Measurements from ENCODE around the gene TAX1BP1. TPM values are rescaled to one million over a fixed set of nuclear protein-coding genes. Genes with fewer than 3 reads are reported as not detected.

Gene TAX1BP1
- total RNA-seq, 1 donor: 102 TPM

DNA sequence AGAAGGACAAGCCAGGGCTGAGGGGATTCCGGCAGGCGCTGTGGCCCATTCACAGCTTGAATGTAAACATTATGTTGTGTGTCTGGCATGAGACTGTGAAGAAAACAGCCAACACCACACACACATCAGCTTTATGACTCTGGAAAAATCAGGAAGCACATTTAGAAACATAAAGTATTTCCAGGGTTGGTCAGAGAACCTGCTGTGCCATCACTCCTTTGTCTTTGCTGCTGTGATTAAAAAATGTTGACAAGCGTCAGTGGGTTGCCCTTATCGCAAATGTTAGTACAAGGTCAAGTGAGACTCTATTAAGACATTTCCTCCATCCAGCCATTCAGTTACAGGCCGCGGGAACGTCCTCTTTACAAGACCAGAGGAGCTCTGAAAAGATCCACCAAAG is 95.4 kb downstream of the TAX1BP1 start:
- H3K4me3 ChIP-seq (ENCODE audit: low read depth, low read length): no peak overlapping the region
- TF ChIP-seq, protein P1, sequence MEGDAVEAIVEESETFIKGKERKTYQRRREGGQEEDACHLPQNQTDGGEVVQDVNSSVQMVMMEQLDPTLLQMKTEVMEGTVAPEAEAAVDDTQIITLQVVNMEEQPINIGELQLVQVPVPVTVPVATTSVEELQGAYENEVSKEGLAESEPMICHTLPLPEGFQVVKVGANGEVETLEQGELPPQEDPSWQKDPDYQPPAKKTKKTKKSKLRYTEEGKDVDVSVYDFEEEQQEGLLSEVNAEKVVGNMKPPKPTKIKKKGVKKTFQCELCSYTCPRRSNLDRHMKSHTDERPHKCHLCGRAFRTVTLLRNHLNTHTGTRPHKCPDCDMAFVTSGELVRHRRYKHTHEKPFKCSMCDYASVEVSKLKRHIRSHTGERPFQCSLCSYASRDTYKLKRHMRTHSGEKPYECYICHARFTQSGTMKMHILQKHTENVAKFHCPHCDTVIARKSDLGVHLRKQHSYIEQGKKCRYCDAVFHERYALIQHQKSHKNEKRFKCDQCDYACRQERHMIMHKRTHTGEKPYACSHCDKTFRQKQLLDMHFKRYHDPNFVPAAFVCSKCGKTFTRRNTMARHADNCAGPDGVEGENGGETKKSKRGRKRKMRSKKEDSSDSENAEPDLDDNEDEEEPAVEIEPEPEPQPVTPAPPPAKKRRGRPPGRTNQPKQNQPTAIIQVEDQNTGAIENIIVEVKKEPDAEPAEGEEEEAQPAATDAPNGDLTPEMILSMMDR (IDR thresholded peaks at IDR 0.05; ENCODE audit: insufficient read depth, low read length): no peak
- DNase-seq (ENCODE audit: low read depth): no peak

- no peak for DNase-seq (ENCODE audit: low read depth)
- TF ChIP-seq, protein P1 (IDR thresholded peaks at IDR 0.05; ENCODE audit: insufficient read depth, low read length): no peak
- H3K4me3 ChIP-seq (ENCODE audit: low read depth, low read length): no peak overlapping the region
Observed at GRCh38 chr7:27836536-27836935, 96.6 kb downstream of the TAX1BP1 start.

DNA sequence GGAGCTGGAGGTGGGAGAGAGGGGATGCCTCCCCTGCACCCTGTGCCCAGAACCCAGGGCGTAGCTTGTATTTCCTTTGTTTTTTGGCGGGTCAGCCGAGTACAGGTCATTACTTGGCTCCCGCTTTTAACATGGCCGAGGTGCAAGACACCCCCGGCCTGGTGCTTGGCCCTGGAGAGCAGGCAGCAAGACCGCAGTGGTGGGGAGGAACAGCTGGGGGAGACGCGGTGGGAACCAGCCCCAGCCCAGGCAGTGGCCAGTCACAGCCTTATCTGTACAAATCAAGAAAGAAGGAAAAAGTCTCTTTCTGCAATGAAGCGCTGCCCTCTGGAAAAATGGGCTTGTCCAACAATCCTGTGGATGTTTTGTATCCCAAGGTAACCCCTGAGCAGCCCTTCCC is 99.1 kb downstream of the TAX1BP1 start:
- H3K4me3 ChIP-seq (ENCODE audit: low read depth, low read length): no peak overlapping the region
- TF ChIP-seq, protein P1 (IDR thresholded peaks at IDR 0.05; ENCODE audit: insufficient read depth, low read length): no peak
- no peak for DNase-seq (ENCODE audit: low read depth)

GRCh38 chr7:27840313-27840712 is 100.4 kb downstream of the TAX1BP1 start:
- no peak overlapping the region for H3K4me3 ChIP-seq (ENCODE audit: low read depth, low read length)
- TF ChIP-seq, protein P1 (IDR thresholded peaks at IDR 0.05; ENCODE audit: insufficient read depth, low read length): no peak
- no peak for DNase-seq (ENCODE audit: low read depth)

- DNase-seq (ENCODE audit: low read depth): no peak
- TF ChIP-seq, protein P1 (IDR thresholded peaks at IDR 0.05; ENCODE audit: insufficient read depth, low read length): no peak
Observed at GRCh38 chr7:27840760-27841364, 100.9 kb downstream of the TAX1BP1 start.

DNA sequence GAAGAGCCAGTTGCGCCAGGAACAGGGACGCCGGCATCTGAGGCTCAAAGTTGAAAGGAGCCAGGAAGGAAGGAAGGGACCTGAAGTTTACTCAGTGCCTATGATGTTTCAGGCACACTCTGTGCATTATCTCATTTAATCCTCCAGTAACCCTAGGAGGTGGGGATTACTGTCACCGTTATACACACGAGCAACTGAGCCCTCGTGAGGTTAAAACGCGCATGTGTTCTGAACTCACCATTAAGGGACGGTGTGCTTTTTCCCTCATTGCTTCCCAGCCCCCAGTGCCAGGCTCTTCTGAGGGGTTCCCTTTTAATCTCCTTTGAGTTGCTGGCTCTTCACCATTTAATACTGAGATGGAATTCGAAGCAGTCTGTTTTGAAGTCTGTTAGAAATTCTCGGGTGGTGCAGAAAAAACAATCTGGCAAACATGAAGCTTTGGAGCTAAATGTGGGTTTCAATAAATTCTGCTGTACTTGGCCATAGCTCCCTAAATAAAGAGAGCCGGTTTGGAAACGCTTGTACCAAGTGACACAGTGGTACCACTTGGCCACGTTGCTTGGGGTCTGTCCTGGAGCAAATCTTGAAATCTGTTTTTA is 102.2 kb downstream of the TAX1BP1 start:
- TF ChIP-seq, protein P1 (IDR thresholded peaks at IDR 0.05; ENCODE audit: insufficient read depth, low read length): no peak
- no peak overlapping the region for H3K4me3 ChIP-seq (ENCODE audit: low read depth, low read length)
- no peak for DNase-seq (ENCODE audit: low read depth)

More at GRCh38 chr7:27840760-27841364, 100.9 kb downstream of the TAX1BP1 start:
- no peak overlapping the region for H3K4me3 ChIP-seq (ENCODE audit: low read depth, low read length)
